Activated naive CD4-positive, alpha-beta T cell treated with anti-CD3 and anti-CD28 coated beads for 36 hours (primary cell): Measurements from ENCODE around the gene ANK3. TPM values are rescaled to one million over a fixed set of nuclear protein-coding genes. Genes with fewer than 3 reads are reported as not detected.

Experiments used
- CTCF ChIA-PET: fragments of 350-600 bp; sonication (Branson Sonifier 250); formaldehyde crosslinking; loops from one replicate; lab custom pipeline; 2021; ENCODE audit warnings: antibody characterized with exemption; lab: Charles Lee
- DNase-seq: peaks from one replicate; pipeline ENCODE4 v3.0.0-alpha.2; 2020
- H3K27ac Mint-ChIP-seq: one replicate; pipeline ENCODE4 v1.8.0; 2021; ENCODE audit warnings: mild to moderate bottlenecking, mixed read lengths
- H3K27me3 Mint-ChIP-seq: one replicate; pipeline ENCODE4 v1.8.0; 2021; ENCODE audit warnings: low read depth, mixed read lengths
- H3K36me3 Mint-ChIP-seq: one replicate; pipeline ENCODE4 v1.8.0; 2021; ENCODE audit warnings: low read depth, mixed read lengths
- H3K4me1 Mint-ChIP-seq: one replicate; pipeline ENCODE4 v1.8.0; 2021; ENCODE audit warnings: low read depth, mixed read lengths
- H3K4me3 Mint-ChIP-seq: one replicate; pipeline ENCODE4 v1.8.0; 2021; ENCODE audit warnings: mild to moderate bottlenecking, moderate library complexity, mixed read lengths
- H3K9me3 Mint-ChIP-seq: one replicate; pipeline ENCODE4 v1.8.0; 2021; ENCODE audit warnings: mixed read lengths
- intact Hi-C: fragments of 100-400 bp; cut with micrococcal nuclease; formaldehyde crosslinking; loops from one replicate; pipeline ENCODE4 v1.15.1; 2023
- total RNA-seq, 2 experiments: library from RNA; stranded (reverse); gene quantifications; one replicate each; pipeline ENCODE4 v1.2.3, GENCODE V29; 2021

ANK3 gene
- total RNA-seq, 2 experiments from 2014 or later, result 11.2 to 13.0 TPM

- Mint-ChIP-seq H3K27me3 (no peaks in the 10 kb centered on the region), H3K4me3 (no peak overlapping the region), H3K36me3 (peaks cover 3% of the 10 kb centered on the region), H3K27ac (no peak overlapping the region), H3K9me3 (no peaks in the 10 kb centered on the region), H3K4me1 (peaks cover 5% of the 10 kb centered on the region)
- intact Hi-C loops, result no loop called here
- no peak for DNase-seq
- CTCF ChIA-PET, result interaction anchor here (0.9 to 1.7 kb wide), 2 partner anchors 16 to 187 kb away, joined by 3 to 4 read pairs; no protein-coding TSS in a partner anchor
Measured at GRCh38 chr10:60425392-60426110, 35.9 kb upstream of the ANK3 start.

GRCh38 chr10:60424971-60425370, 35.3 kb upstream of the ANK3 start:
- Mint-ChIP-seq H3K4me3 (no peak overlapping the region), H3K27me3 (no peaks in the 10 kb centered on the region), H3K4me1 (peaks cover 5% of the 10 kb centered on the region), H3K27ac (no peak overlapping the region), H3K36me3 (peaks cover 3% of the 10 kb centered on the region), H3K9me3 (no peaks in the 10 kb centered on the region)
- intact Hi-C loops, result no loop called here
- CTCF ChIA-PET, result interaction anchor here (0.9 to 1.7 kb wide), 2 partner anchors 15 to 186 kb away, joined by 3 to 4 read pairs; no protein-coding TSS in a partner anchor
- no peak for DNase-seq

- Mint-ChIP-seq H3K27ac (no peak overlapping the region), H3K9me3 (no peaks in the 10 kb centered on the region), H3K27me3 (no peaks in the 10 kb centered on the region), H3K36me3 (peaks cover 3% of the 10 kb centered on the region), H3K4me1 (peaks cover 5% of the 10 kb centered on the region), H3K4me3 (no peak overlapping the region)
- no peak for DNase-seq
- intact Hi-C loops, result no loop called here
- CTCF ChIA-PET, result interaction anchor here (0.6 kb wide), 1 partner anchor 18 kb away, joined by 3 read pairs; no protein-coding TSS in a partner anchor
Measured at GRCh38 chr10:60423920-60424319, 34.2 kb upstream of the ANK3 start.

GRCh38 chr10:60422809-60423208, 33.1 kb upstream of the ANK3 start:
- intact Hi-C loops, result no loop called here
- Mint-ChIP-seq H3K9me3 (no peaks in the 10 kb centered on the region), H3K4me1 (peaks cover 9% of the 10 kb centered on the region), H3K36me3 (no peaks in the 10 kb centered on the region), H3K4me3 (no peak overlapping the region), H3K27ac (no peak overlapping the region), H3K27me3 (no peaks in the 10 kb centered on the region)
- no peak for DNase-seq
- CTCF ChIA-PET, result no interaction called here

GRCh38 chr10:60420991-60421894, 31.6 kb upstream of the ANK3 start:
- CTCF ChIA-PET, result no interaction called here
- Mint-ChIP-seq H3K27me3 (no peaks in the 10 kb centered on the region), H3K36me3 (no peaks in the 10 kb centered on the region), H3K4me1 (peaks cover 9% of the 10 kb centered on the region), H3K9me3 (no peaks in the 10 kb centered on the region), H3K27ac (no peak overlapping the region), H3K4me3 (no peak overlapping the region)
- intact Hi-C loops, result no loop called here
- DNase-seq, result no peak

GRCh38 chr10:60419249-60419648, 29.6 kb upstream of the ANK3 start:
- CTCF ChIA-PET, result no interaction called here
- Mint-ChIP-seq H3K36me3 (no peaks in the 10 kb centered on the region), H3K4me3 (no peak overlapping the region), H3K4me1 (peaks cover 6% of the 10 kb centered on the region), H3K27ac (no peak overlapping the region), H3K9me3 (no peaks in the 10 kb centered on the region), H3K27me3 (no peaks in the 10 kb centered on the region)
- intact Hi-C loops, result no loop called here
- no peak for DNase-seq

GRCh38 chr10:60417901-60418300, 28.2 kb upstream of the ANK3 start:
- H3K4me1 Mint-ChIP-seq, result peaks cover 6% of the 10 kb centered on the region
- H3K9me3 Mint-ChIP-seq, result no peaks in the 10 kb centered on the region
- no peak overlapping the region for H3K27ac Mint-ChIP-seq
- no peak overlapping the region for H3K4me3 Mint-ChIP-seq
- H3K36me3 Mint-ChIP-seq, result no peaks in the 10 kb centered on the region
- intact Hi-C loops, result no loop called here
- DNase-seq, result no peak
- no peaks in the 10 kb centered on the region for H3K27me3 Mint-ChIP-seq
- CTCF ChIA-PET, result interaction anchor here (1.2 kb wide), 1 partner anchor 317 kb away, joined by 3 read pairs; no protein-coding TSS in a partner anchor

GRCh38 chr10:60417024-60417423, 27.3 kb upstream of the ANK3 start:
- intact Hi-C loops, result no loop called here
- Mint-ChIP-seq H3K9me3 (no peaks in the 10 kb centered on the region), H3K27ac (no peak overlapping the region), H3K27me3 (no peaks in the 10 kb centered on the region), H3K36me3 (no peaks in the 10 kb centered on the region), H3K4me1 (peaks cover 6% of the 10 kb centered on the region), H3K4me3 (no peak overlapping the region)
- no peak for DNase-seq
- CTCF ChIA-PET, result interaction anchor here (0.6 kb wide), 1 partner anchor 1595 kb away, joined by 3 read pairs; no protein-coding TSS in a partner anchor

- no peak for DNase-seq
- H3K9me3 Mint-ChIP-seq, result no peaks in the 10 kb centered on the region
- CTCF ChIA-PET, result no interaction called here
- H3K27ac Mint-ChIP-seq, result no peak overlapping the region
- intact Hi-C loops, result no loop called here
- no peak overlapping the region for H3K4me3 Mint-ChIP-seq
- H3K4me1 Mint-ChIP-seq, result peaks cover 6% of the 10 kb centered on the region
- no peaks in the 10 kb centered on the region for H3K36me3 Mint-ChIP-seq
- no peaks in the 10 kb centered on the region for H3K27me3 Mint-ChIP-seq
Measured at GRCh38 chr10:60414877-60415585, 25.4 kb upstream of the ANK3 start.

GRCh38 chr10:60414111-60414510, 24.4 kb upstream of the ANK3 start:
- Mint-ChIP-seq H3K27me3 (no peaks in the 10 kb centered on the region), H3K36me3 (no peaks in the 10 kb centered on the region), H3K4me1 (peaks cover 6% of the 10 kb centered on the region), H3K4me3 (no peak overlapping the region), H3K27ac (no peak overlapping the region), H3K9me3 (no peaks in the 10 kb centered on the region)
- intact Hi-C loops, result no loop called here
- CTCF ChIA-PET, result no interaction called here
- no peak for DNase-seq

- Mint-ChIP-seq H3K27ac (no peak overlapping the region), H3K4me1 (peaks cover 6% of the 10 kb centered on the region), H3K4me3 (no peak overlapping the region), H3K9me3 (no peaks in the 10 kb centered on the region), H3K36me3 (no peaks in the 10 kb centered on the region), H3K27me3 (no peaks in the 10 kb centered on the region)
- intact Hi-C loops, result no loop called here
- no peak for DNase-seq
- CTCF ChIA-PET, result no interaction called here
Measured at GRCh38 chr10:60413306-60414012, 23.8 kb upstream of the ANK3 start.
